Suppressor macrophage (primary cell): ENCODE results near the gene RGS3.
"Not testable (repeated sequence)": the region's sequence is repeated elsewhere in the genome, so short reads cannot be mapped to it uniquely, and the experiment has no call there.

Experiments
- DNase-seq, 4 experiments: peaks; one replicate each; pipeline ENCODE4 v3.0.0-alpha.2; 2020 to 2022

The RGS3 gene

GRCh38 chr9:113549892-113550291 is 86.4 kb downstream of the RGS3 start:
- not testable (repeated sequence) for DNase-seq

GRCh38 chr9:113556877-113557593 is 93.5 kb downstream of the RGS3 start:
- DNase-seq: no peak

- no peak for DNase-seq
Observed at GRCh38 chr9:113558632-113559502, 95.3 kb downstream of the RGS3 start.

GRCh38 chr9:113559834-113560800 is 96.6 kb downstream of the RGS3 start:
- DNase-seq: no peak

- no peak for DNase-seq
Observed at GRCh38 chr9:113562653-113563381, 99.3 kb downstream of the RGS3 start.

DNA sequence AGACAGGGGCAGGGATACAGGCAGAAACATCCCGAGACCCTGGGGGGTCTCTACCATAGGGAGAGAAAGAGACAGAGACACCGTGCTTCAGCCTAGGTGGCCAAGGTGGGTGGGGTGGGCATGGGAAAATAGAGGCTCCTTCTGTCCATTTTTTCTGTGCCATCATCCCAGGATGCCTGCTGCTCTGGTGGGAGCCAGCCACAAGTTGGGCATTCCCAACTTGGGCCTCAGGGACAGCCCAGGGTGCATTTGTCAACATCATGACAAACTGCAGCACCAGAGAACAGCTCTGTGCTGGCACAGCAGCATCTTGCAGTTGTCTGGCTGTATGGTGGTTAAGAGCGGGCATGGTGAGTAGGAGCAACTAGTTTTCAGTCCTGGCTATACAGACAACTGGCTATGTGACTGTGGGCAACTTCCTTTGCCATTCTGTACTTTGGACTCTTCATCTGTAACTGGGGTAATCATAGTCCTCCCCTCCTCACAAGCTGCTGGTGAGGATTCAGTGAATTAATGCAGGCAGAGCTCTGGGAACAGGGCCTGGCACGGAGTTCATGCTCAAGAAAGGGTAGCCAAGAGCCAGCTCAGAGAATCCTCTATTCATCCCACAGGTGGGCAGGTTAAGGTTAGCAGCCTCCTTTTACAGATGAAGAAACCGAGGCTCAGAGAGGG is 100.4 kb downstream of the RGS3 start:
- no peak for DNase-seq

GRCh38 chr9:113564498-113565237 is 101.1 kb downstream of the RGS3 start:
- peak; percentile 41 to 68 (median 59) for DNase-seq

DNA sequence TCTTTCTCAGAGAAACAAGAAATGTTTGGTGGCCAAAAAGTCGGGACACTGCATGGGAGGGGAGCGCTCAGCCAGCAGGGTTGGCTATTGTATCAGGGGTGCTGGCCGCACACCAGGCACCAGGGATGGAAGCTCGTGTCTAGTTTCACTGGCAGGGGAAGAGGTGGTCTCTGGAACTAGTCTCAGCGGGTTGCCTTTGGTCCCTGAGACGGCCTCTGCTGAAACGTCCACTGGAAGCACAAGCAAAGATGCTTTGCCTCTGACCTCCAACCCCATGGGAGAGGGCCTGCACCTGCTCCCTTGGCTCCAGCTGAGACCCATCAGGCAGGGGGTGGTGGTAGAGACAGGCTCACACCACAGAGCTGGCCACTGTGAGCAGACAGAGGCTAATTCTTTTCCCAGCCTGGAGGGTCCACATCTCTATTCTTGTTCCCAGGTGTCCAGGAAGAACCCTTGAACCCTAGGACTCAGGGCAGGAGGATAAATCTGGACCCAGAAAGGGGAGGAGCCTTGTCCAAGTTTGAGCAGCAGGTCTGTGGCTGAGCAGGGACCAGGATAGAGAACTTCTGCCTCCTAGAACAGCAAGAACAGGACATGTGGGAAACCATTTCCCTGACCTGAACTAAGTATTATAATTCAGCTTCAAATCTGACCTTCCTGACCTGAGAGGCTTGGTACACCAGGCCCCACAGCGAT is 102.6 kb downstream of the RGS3 start:
- DNase-seq: no peak

DNA sequence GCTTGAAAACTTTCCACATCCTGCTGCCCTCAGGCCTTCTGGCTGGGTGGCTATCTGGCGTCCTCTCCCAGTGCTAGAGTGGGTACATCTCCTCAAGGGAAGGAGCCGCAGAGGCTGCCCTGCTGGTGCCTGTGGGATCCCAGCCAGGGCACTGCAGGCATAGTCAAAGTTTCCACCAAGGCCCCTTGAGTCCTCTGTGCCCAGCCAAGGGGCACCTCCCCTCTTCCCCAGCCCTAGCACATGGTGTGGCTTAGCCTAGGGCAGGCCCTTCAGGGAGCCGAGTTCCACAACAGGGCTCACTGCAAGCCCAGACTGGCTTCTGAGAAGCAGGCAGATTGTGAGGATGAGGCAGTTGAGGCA is 103.2 kb downstream of the RGS3 start:
- no peak for DNase-seq

- no peak for DNase-seq
Observed at GRCh38 chr9:113567361-113568080, 104.0 kb downstream of the RGS3 start.

- no peak for DNase-seq
Observed at GRCh38 chr9:113568081-113568435, 104.5 kb downstream of the RGS3 start.

DNA sequence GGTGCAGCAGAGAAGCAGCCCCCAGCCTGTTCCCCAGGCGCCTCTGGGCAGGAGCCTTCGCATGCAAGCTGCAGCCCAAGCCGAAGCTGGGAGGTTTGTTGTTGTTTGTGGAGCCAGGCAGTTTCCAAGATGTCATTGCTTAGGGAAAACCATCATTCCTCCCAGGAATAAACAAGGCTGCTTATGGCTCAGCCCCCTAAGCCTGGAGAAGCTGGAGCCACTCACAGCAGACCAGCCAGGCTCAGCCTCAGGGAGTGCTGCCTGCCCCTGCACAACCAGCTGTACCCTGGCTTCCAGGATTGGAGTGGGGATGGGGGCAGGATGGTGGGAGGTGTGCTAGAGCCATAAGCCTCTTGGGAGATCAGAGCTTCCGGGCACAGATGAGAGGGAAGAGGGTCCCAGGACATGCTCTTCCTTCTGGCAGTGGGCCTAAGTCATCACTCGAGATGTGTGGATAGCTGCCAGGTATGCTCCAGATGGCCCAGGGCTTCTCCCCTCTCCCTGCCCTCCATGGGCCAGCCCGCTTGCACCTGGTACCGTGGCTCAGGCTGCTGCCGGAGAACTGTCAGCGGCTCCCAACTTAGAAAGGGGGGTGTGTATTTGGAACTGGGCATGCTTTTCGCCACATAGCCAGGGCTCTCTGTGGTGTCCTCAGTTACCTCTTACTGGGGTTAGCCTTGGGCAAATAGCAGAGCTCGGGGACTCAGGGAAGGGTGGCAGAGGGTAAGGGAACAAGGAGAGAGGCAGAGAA is 105.2 kb downstream of the RGS3 start:
- DNase-seq: no peak

- no peak for DNase-seq
Observed at GRCh38 chr9:113569472-113570060, 106.0 kb downstream of the RGS3 start.

DNA sequence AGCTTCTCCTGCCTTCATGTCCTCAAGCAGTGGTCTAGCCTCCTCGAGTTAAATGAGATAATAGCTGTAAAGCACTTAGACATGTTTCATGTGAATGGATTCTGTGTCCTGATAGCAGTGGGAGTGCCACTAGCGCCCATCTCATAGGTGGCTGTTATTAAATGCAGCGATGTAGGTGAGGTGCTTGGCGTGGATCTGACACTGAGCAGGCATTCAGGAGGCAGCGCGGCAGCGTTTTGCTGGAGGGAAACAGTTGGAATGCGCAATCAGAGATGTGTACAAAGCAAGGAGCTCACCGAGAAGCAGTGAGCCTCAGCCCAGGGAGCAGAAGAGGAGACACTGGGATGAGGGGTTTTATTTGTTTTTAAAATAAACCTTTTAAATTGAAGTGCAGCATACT is 106.6 kb downstream of the RGS3 start:
- no peak for DNase-seq

DNA sequence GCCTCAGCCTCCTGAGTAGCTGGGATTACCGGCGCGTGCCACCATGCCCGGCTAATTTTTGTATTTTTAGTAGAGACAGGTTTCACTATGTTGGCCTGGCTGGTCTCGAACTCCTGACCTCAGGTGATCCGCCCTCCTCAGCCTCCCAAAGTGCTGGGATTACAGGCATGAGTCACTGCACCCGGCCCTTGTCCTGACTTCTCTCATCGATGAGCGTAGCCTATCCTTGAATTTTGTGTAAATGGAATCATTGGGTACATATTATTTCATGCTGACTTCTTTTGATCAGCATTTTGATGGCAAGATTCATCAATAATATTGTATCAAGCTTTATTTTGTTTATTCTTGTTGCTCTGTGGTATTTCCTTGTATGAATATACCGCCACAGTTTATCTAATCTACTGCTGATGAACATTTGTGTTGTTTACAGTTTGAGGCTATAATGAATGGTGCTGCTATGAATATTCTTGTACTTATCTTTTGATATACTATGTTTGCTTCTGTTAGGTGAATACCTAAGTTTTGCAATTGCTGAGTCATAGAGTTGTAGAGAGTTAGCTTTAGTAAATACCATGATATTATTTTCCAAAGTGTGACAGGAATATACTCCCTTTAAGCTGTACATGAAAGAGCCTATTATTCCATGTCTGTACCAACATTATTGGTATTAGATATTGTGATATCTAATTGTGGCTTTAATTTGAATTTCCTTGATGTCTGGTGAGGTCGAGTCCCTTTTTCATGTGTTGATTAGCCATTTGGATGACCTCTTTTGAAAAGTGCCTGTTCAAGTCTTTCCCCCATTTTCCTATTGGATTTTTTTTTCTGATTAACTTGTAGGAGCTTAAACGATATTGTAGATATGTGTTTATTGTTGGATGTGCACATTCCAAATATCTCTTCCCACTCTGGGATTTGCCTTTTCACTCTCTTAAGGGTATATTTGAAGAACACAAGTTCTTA is 107.5 kb downstream of the RGS3 start:
- no peak for DNase-seq

- no peak for DNase-seq
Observed at GRCh38 chr9:113572076-113572861, 108.7 kb downstream of the RGS3 start.
